ENCODE results near the gene LRR1. TPM values are rescaled to one million over a fixed set of nuclear protein-coding genes. Genes with fewer than 3 reads are reported as not detected.

The LRR1 gene
- total RNA-seq (2014; rRNA removed; shearing (Covaris generic)) = 28.6 and 41.1 TPM in 2 replicates

GRCh38 chr14:49598485-49599300 lies at the start of gene LRR1:
TSS of gene LRR1 (plus strand) at chr14:49598940. CDS start at chr14:49599021, 81 bp downstream.
- in situ Hi-C loops (cut with HindIII; ENCODE audit: low sequenced_read_pairs) = no loop called here
- DNase-seq (ENCODE audit: low spot score) = peak; percentile 81

GRCh38 chr14:49549446-49549845 lies 49.3 kb upstream of the LRR1 start:
- no peak for DNase-seq (ENCODE audit: low spot score)
- in situ Hi-C loops (cut with HindIII; ENCODE audit: low sequenced_read_pairs) = no loop called here

- DNase-seq (ENCODE audit: low spot score) = no peak
- in situ Hi-C loops (cut with HindIII; ENCODE audit: low sequenced_read_pairs) = no loop called here
Observed at GRCh38 chr14:49549881-49550280, 48.9 kb upstream of the LRR1 start.

- DNase-seq (ENCODE audit: low spot score) = peak; percentile 2
- in situ Hi-C loops (cut with HindIII; ENCODE audit: low sequenced_read_pairs) = no loop called here
Observed at GRCh38 chr14:49550286-49551184, 48.2 kb upstream of the LRR1 start.

- DNase-seq (ENCODE audit: low spot score) = no peak
- in situ Hi-C loops (cut with HindIII; ENCODE audit: low sequenced_read_pairs) = no loop called here
Observed at GRCh38 chr14:49551569-49551968, 47.2 kb upstream of the LRR1 start.

GRCh38 chr14:49553106-49553505 lies 45.6 kb upstream of the LRR1 start:
- DNase-seq (ENCODE audit: low spot score) = no peak
- in situ Hi-C loops (cut with HindIII; ENCODE audit: low sequenced_read_pairs) = no loop called here

GRCh38 chr14:49553892-49554291 lies 44.8 kb upstream of the LRR1 start:
- in situ Hi-C loops (cut with HindIII; ENCODE audit: low sequenced_read_pairs) = no loop called here
- DNase-seq (ENCODE audit: low spot score) = no peak

- DNase-seq (ENCODE audit: low spot score) = no peak
- in situ Hi-C loops (cut with HindIII; ENCODE audit: low sequenced_read_pairs) = no loop called here
Observed at GRCh38 chr14:49559979-49560768, 38.6 kb upstream of the LRR1 start.

- no peak for DNase-seq (ENCODE audit: low spot score)
- in situ Hi-C loops (cut with HindIII; ENCODE audit: low sequenced_read_pairs) = no loop called here
Observed at GRCh38 chr14:49566714-49567113, 32.0 kb upstream of the LRR1 start.

- in situ Hi-C loops (cut with HindIII; ENCODE audit: low sequenced_read_pairs) = no loop called here
- DNase-seq (ENCODE audit: low spot score) = no peak
Observed at GRCh38 chr14:49569281-49569680, 29.5 kb upstream of the LRR1 start.

GRCh38 chr14:49574038-49574437 lies 24.7 kb upstream of the LRR1 start:
- no peak for DNase-seq (ENCODE audit: low spot score)
- in situ Hi-C loops (cut with HindIII; ENCODE audit: low sequenced_read_pairs) = no loop called here

GRCh38 chr14:49578141-49578540 lies 20.6 kb upstream of the LRR1 start:
- no peak for DNase-seq (ENCODE audit: low spot score)
- in situ Hi-C loops (cut with HindIII; ENCODE audit: low sequenced_read_pairs) = no loop called here

- DNase-seq (ENCODE audit: low spot score) = no peak
- in situ Hi-C loops (cut with HindIII; ENCODE audit: low sequenced_read_pairs) = no loop called here
Observed at GRCh38 chr14:49579841-49580240, 18.9 kb upstream of the LRR1 start.

GRCh38 chr14:49581209-49582112 lies 17.3 kb upstream of the LRR1 start:
- in situ Hi-C loops (cut with HindIII; ENCODE audit: low sequenced_read_pairs) = no loop called here
- no peak for DNase-seq (ENCODE audit: low spot score)

GRCh38 chr14:49582113-49582977 lies 16.4 kb upstream of the LRR1 start:
- in situ Hi-C loops (cut with HindIII; ENCODE audit: low sequenced_read_pairs) = no loop called here
- DNase-seq (ENCODE audit: low spot score) = no peak

- no peak for DNase-seq (ENCODE audit: low spot score)
- in situ Hi-C loops (cut with HindIII; ENCODE audit: low sequenced_read_pairs) = no loop called here
Observed at GRCh38 chr14:49583629-49584028, 15.1 kb upstream of the LRR1 start.

- in situ Hi-C loops (cut with HindIII; ENCODE audit: low sequenced_read_pairs) = no loop called here
- DNase-seq (ENCODE audit: low spot score) = no peak
Observed at GRCh38 chr14:49584058-49584457, 14.7 kb upstream of the LRR1 start.
